ENCODE data around the gene HGD.

The HGD gene

GRCh38 chr3:120706950-120707349, 24.9 kb upstream of the HGD start:
- H3K4me3 ChIP-seq (ENCODE audit: low read depth, low read length), result no peak overlapping the region
- no peak for DNase-seq (ENCODE audit: low read depth)
- no peak for TF ChIP-seq CTCF (conservative IDR thresholded peaks at IDR 0.05; ENCODE audit: low read depth, low read length)

- TF ChIP-seq CTCF (conservative IDR thresholded peaks at IDR 0.05; ENCODE audit: low read depth, low read length), result no peak
- no peak overlapping the region for H3K4me3 ChIP-seq (ENCODE audit: low read depth, low read length)
- DNase-seq (ENCODE audit: low read depth), result no peak
Observed at GRCh38 chr3:120705884-120706582, 24.0 kb upstream of the HGD start.

GRCh38 chr3:120699333-120699732, 17.3 kb upstream of the HGD start:
- H3K4me3 ChIP-seq (ENCODE audit: low read depth, low read length), result no peak overlapping the region
- TF ChIP-seq CTCF (conservative IDR thresholded peaks at IDR 0.05; ENCODE audit: low read depth, low read length), result no peak
- DNase-seq (ENCODE audit: low read depth), result no peak

DNA sequence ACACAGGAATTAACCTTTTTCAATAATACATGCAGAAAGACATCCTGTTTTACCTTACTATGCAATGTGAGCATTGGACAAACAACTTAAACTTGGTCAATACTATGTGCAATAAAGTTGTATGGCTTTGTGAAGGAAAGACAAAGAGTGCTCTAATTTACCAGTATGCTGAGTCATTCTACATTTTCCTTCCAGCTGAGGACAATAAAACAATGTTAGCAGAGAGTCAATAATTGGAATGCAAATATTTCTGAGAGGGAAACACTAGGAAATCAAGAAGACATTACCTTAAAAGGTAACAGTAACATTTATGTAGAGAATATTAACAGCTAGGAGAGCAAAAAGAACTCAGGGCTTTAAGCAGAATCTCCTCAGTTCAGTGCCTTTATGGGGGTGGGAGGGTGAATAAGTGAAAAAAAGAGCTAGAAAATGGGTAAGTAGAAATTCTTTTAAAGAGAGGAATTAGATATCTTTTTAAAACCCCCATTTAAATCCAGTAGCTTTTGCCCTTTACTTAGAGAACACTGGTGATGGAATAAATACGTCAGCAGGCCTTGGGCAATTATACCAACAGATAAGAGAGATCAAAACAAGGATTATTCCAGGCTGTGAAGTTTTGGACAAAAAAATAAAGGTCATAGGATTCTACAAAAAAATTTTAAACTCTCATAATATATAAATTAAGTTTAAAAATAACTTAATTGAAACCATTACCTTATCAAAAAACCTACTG, 11.6 kb upstream of the HGD start:
- no peak overlapping the region for H3K4me3 ChIP-seq (ENCODE audit: low read depth, low read length)
- DNase-seq (ENCODE audit: low read depth), result peak; percentile 51
- no peak for TF ChIP-seq CTCF (conservative IDR thresholded peaks at IDR 0.05; ENCODE audit: low read depth, low read length)

- DNase-seq (ENCODE audit: low read depth), result no peak
- no peak for TF ChIP-seq CTCF (conservative IDR thresholded peaks at IDR 0.05; ENCODE audit: low read depth, low read length)
- no peak overlapping the region for H3K4me3 ChIP-seq (ENCODE audit: low read depth, low read length)
Observed at GRCh38 chr3:120689395-120689794, 7.4 kb upstream of the HGD start.

GRCh38 chr3:120688121-120688520, 6.1 kb upstream of the HGD start:
- H3K4me3 ChIP-seq (ENCODE audit: low read depth, low read length), result no peak overlapping the region
- TF ChIP-seq CTCF (conservative IDR thresholded peaks at IDR 0.05; ENCODE audit: low read depth, low read length), result no peak
- peak; percentile 71 for DNase-seq (ENCODE audit: low read depth)

- DNase-seq (ENCODE audit: low read depth), result no peak
- H3K4me3 ChIP-seq (ENCODE audit: low read depth, low read length), result no peak overlapping the region
- TF ChIP-seq CTCF (conservative IDR thresholded peaks at IDR 0.05; ENCODE audit: low read depth, low read length), result no peak
Observed at GRCh38 chr3:120685411-120685810, 3.4 kb upstream of the HGD start.
